GM18870 (cell line): ENCODE data around the gene SYNCRIP.
"Not testable (repeated sequence)": the region's sequence is repeated elsewhere in the genome, so short reads cannot be mapped to it uniquely, and the experiment has no call there.

ENCODE experiments used
- ATAC-seq: cut with Tn5 transposase; IDR thresholded peaks from one replicate; pipeline ENCODE4 v1.9.1; 2021; ENCODE audit warnings: moderate library complexity; ENCODE audit not compliant: unreplicated experiment

SYNCRIP gene

DNA sequence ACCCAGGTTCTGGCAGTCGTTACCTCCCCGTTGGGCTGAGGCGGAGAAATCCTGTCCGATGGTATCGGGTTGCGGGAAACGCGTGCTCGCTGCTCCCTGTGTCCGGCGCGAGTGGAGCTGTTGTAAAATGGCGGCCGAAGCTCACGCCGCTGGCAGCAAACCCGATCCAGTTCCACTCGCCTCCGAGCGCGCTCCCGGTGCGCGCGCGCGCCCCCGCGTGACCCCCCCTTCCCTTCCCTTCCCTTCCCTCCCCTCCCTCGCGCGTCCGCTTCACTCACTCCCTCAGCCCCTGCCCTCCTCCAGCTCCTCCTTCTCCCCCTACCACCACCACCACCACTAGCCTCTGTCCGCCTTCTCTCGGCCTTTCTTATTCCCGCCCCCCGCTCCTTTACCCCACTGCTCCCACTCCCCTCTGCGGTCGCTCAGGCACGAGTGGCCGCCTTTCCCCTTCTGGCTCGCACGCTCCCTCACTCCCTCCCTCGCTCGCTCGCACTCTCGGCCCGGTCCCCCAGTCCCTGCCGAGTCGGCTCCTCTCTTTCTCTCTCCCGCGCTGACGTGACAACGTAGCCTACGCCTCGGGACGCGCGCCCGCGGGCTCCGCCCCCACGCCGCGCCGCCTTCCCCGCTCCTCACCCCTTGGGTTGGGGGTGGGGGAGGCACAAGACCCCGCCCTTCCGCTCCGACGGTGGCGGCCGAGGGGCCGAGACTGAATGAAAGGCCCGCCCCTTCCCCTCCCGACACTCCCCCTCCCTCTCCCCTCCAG is at the start of gene SYNCRIP:
Gene SYNCRIP (minus strand): TSS at position 113 of the 763 bp plus-strand sequence. CDS start 1,447 bp downstream, outside the sequence.
- ATAC-seq, result peak; percentile 54

DNA sequence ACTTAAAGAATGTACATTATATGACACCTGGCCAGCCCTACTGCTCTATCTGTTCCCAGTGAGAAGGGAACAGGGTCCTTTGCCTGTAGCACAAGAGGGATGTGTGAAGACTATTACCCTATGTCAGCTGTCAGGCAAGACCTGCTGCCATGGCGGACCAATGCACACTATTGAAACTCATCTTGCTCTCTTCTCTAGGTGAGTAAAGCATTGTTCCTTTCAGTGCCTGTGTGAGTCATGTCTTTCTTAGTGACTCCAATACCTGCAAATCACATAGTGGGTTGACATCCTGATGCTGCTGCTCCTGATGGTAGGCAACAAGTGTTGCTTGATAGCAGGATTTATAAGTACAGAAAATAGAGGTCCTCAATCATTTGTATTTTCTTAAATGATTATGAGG is 48.8 kb upstream of the SYNCRIP start:
- ATAC-seq, result no peak

DNA sequence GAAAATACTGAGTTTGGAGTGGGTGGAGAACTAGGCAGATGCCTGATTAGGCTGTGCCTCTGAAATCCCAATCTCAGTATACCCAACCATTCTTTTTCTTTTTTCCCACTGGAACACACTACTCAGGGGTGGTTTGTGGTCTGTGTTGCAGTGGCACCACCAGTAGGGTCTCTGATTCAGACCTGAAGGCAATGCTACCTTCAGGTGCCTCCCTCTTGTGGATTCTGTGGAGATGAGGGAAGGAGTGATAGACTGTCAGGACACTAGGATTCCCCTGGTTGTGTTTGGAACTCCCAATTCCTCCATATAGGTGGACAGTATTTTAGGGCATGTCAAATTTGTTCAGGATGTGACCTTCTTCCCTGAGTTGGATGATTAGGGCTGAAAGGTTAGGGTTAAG is 47.4 kb upstream of the SYNCRIP start:
- no peak for ATAC-seq

DNA sequence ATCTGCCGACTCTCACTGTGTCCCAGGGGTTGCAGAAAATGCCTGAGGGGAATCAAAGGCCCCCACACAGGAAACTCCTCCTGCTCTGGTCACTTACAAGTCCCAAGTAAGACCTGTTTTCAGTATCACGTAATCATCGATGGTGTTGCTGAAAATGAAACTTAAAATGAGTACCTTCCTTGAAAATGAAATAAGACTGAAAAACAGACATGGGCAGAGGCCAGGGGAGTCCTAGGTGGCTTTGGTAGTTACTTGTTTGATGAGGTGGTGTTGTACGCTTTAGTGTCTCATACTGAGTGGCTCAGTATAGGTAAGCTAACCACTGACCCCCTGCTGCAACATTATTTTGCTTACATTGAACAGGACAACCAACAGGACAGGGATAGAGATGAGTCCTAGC is 43.0 kb upstream of the SYNCRIP start:
- ATAC-seq, result peak; percentile 97

DNA sequence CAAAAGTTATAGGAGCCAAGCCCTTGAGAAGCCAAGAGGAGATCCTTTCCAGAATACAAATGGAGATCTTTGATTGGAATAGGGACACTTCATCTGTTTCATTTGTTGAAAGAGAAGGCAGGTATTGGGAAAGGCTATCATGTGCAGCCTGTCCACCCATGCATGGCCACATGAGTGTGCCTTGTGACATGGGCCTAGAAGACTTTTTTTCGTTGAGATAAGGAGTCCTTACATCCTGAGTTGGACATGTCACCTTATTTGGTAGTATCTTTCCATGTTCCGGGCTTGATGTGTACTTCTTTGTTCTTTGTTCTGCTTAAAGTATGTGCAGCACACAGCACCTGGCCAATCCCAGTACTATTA is 42.1 kb upstream of the SYNCRIP start:
- no peak for ATAC-seq

DNA sequence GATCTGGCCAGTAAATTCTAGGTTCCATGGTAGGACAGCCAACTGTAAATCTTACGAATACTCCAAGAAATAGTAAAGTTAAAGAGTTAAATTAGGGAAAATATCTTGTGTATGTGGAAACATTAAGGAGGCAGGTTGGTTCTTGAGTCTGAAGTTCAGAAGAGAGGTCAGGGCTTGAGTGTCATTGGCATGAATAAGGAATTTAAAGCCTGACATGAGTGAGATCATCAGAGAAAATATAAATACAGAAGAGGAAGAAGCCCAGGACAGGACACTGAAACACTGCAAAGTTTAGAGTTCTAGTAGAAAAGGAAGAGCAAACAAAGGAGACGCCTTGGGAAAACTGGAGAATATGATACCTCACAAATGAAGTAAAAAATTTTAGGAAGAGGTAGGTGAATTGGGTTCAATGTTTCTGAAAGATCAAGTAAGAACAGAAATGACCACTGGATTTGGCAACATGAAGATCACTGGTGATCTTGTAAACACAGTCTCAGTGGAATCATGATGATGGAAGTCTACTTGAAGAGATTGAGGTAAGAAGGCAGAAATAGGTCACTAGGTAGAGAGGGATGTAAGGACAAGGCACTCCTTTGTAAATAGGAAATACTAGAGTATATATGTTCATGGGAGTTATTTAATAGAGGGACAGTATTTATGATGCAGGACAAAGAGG is 41.6 kb upstream of the SYNCRIP start:
- ATAC-seq, result no peak

DNA sequence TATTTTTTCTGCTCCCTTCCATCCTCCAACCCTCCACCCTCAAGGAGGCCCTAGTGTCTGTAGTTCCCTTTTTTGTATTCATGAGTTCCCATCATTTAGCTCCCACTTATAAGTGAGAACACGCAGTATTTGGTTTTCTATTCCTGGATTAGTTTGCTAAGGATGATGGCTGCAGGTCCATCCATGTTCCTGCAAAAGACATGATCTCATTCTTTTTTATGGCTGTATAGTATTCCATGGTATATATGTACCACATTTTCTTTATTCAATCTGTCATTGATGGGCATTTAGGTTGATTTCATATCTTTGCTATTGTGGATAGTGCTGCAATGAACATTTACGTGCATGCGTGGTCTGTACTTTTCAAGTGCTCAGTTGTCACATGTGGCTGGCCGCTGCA is 39.2 kb upstream of the SYNCRIP start:
- ATAC-seq, result not testable (repeated sequence)

DNA sequence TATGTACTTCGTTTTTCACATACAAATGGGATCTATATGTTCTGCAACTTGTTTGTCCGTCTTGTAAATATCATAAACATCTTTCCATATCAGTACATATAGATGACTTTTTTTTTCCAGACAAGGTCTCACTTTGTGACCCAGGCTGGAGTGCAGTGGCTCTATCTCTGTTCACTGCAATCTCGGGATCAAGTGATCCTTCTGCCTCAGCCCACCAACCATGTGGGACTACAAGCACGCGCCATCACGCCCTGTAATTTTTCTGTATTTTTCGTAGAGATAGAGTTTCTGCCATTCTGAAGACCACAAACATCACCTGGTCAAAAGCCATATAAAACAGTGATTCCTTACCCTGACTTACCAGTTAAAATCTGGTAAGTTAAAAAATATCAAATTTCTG is 37.7 kb upstream of the SYNCRIP start:
- no peak for ATAC-seq

DNA sequence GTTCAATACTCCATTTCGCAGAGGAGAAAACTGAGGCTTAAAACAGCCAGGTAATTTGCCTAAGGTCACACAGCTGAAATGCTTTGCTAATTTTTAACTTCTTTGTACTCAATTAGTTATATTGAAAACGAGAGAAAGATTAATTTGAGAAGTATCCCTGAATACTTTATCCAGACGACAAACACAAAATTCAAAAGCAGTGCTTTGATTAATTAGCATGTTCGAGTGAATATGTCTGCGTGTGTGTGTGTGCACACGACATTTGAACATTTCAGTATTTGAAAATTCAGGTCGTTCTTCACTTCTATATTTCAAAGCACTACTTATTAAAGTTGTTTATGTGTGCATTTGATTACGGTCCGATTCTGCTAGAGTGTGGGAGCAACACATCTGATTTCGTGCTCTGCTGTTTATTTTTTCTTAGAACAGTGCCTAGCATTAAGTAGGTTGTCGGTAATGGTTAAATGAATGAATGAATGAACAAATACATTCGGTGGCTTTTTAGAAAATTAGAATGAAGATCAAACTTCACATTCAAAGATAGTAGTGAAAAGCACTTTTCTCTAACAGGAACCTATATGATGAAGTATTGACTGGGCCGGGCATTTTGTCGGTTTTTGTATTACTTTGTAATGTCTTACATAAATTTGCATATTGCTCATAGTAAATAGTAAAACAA is 36.9 kb upstream of the SYNCRIP start:
- no peak for ATAC-seq

DNA sequence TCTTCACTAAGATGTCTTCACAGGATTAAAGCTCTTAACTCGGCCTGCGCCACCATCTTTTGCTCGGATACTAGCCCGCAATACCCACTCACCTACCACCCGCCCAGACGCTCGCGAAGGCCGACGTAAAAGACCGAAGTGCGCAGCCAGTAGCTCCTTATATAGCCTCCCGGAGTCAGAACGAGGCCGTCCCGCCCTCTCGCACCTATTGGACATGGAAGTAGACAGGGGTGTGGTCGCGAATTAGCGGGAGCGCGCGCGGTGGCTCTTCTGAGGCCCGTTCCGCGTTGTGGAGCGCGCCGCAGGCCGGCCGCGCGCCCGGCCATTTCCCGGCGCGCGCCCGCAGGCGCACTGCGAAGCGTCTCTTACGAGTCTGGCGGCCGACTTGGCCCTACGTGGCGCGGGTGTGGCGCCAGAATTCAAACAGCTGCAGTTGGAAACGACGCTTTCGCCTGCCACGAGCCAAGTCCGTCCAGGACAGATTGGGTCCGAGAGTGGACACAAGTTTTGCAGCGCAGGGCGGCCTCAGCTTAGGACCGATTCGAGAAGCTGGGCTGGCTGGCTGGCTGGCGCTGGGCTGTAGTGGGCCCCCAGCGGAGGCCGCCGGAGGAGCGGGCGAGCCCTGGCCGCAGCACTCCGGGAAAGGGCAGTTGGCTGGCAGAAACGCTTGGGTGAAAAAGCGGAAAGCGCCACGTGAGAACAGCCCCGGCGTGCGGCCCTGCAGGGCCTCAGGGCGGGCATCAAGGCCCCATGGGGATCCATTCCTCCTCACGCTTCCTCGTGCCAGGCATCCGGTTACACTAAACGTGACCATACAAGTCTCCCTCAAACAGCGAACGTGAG is 36.1 kb upstream of the SYNCRIP start:
- ATAC-seq, result peak; percentile 82

DNA sequence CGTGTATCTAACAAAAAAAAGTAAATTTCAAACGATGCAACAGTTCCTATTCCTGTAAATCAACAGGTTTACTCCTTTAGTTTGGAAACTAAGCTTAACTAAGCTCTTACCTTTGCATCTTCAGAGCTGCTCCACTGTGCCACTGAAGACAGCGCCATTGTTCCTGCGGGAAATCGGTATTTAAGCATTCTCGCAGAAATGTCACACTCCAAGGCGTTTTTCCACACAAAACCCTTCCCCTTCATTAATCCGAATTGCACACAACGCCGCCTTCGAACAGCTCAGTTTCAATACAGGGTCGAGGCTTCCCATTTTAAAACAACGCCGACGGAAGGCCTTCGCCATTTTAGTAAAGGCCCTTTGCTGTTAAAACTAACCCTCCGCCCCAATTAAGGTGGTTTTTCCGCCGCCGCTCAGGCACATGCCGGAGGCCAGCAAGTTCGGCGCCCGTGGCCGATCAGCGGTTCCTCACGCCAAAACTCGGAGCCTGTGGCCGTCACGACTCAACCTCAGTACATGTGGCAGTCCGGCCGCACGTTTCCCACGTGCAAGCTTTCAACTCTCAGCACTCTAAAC is 35.4 kb upstream of the SYNCRIP start:
- no peak for ATAC-seq

DNA sequence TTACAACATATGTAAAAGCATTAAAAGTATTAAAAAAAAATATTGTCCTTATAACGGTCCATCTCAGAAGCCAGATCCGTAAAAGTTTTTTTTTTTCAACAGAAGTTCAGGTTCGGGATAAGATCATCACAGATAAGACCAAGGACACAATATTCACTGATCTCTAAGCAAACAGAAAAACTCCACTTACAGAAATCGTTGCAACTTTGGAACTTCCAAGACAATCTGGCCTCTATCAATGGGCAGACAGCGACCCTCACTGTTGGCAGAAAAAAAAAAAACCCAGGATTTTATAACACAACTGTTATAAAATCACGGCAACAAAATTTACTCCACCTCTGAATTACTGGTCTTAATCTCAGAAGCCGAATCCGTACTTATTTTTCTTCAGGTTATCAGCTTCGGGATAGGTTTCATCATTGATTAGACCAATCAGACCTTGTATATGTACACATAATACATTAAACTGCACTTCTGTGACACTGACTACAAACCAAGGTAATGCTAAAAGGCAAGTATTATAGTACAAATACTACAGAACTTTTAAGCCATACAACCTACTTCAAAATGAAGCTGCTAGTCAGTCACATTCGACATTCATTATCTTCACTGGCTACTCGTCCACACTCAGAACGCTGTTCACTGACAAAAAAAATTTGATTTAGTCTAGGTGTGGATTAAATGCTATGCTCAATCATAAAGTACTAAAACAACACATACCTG is 34.7 kb upstream of the SYNCRIP start:
- no peak for ATAC-seq

DNA sequence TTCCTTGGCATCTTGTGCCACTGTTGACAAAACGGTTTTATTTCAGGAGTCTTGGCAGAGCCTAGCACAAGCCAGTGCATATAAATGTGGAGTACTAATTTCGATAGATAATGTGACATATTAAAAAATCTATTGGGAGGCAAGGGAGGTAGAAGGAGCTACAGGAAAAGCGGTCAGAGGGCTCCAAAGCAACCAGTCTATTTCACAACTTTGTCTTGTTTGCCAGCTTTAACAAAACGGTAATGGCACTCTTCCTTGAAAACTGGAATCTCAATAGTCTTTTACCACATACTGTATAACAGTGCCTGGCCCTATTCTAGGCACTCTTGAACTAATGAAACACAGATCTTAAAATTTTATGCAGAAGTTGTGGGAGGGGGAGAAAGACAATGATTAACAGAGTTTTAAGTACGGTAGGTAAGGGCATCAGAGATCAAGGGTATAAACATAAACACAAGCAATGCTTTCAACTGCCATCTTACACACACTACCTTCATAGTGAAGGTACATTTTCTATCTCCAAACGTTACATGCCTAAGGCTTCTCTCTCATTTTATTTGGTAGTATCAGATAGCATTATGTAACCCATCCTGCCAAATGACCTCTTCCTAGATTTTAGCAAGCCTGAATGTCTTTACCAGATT is 33.5 kb upstream of the SYNCRIP start:
- ATAC-seq, result no peak

DNA sequence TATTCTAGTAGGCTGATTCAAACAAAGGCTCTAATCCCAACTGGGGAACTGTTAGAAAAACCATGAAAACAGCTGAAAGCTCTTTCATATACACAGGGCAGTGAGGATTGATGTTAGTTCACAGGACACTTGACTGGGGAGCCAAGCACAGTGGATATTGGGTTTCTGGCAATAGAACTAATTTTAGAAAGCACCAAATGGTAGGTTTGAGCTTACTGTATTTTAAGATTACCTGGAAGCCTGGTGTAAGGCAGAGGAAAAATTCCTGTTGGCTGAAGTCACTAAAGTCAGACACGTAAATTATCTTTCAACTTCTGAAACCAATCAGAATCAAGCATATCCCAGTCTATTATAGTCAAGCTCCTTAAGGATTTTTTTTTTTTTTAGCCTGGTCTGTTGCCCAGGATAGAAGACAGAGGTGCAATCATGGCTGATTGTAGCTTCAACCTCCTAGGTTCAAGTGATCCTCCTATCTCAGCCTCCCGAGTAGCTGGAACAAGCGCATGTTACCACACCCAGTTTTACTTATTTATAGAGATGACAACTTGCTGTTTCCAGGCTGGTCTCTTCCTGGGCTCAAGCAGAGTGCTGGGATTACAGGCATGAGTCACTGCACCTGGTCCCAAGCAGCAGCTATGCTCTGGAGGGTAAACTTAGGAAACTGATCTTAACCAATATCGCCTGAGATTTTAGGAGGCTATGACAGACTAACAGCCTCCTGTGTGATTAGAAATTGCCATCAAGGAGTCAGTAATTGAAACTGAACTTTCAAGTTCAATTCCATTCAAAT is 32.5 kb upstream of the SYNCRIP start:
- no peak for ATAC-seq

DNA sequence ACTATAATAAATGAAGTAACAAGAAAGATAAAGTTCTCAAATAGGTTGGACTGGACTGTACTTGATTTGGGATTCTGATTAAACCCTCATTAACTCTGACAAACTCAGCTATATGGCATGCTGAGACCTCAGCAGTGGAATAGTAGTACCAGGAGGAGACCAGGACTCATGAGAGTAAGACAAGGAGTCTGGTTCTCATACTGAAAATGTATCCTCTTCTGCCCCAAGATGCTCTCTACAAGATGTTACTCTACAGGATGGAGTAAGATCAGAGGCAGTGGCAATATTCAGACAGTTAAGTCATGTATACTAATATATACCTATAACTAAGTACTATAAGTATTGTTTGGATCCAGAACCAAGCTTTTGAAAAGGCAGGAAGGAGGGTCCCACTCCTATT is 31.9 kb upstream of the SYNCRIP start:
- ATAC-seq, result no peak

DNA sequence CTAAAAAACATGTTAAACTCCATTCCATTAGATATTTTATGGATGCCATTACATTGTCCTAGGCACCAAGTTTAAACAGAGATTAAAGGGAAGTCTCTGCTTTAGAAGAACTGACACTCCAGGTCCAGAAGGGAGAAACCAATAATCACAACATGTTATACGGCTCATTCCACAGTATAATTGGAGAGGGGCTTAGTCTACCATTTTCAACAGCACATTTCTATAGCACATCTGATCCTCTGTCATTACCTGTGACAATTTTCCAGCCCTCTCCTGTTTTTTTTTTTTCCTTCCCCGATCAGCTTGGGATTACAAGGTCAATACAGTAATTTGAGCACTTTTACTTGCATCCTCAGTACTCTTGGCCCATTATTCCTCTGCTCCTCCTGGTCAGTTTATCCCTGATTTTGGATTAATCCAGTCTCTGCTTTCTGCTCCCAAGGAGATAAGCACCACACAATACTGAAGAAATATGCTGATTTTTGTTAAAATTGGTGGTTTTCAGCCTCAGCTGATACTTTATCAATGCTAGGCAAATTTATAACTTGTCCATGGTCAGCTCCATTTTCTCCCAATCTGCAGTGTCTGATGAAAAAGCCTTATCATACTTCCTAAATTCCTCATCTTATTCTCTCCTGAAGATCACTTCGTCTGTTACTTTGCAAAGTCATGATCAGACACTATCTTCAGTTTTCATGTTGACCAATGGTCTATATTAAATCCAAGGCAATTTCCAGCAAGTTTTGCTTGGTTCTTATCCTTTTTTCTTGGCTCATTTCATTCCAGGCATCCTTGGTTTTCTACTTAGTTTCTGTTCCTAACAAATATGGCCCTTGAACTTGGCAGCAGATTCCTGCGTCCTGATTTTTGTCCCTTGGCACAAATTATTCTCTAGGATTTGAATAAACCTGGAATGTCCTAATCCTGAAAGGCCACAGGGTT is 30.8 kb upstream of the SYNCRIP start:
- no peak for ATAC-seq

DNA sequence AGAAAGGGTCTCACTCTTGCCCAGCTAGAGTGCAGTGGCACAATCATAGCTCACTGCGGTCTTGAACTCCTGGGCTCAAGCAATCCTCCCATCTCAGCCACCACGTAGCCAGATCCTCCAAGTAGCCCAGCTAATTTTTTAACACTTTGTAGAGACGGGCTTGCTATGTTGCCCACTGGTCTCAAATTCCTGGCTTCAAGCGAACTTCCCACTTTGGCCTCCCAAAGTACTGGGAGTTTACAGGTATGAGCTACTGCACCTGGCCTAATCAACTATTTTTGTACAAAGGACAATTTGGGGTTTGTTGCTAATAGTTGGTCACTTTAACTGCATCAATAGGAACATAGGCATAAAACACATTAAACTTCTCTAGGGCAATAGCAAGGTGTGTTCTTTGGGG is 29.9 kb upstream of the SYNCRIP start:
- no peak for ATAC-seq

DNA sequence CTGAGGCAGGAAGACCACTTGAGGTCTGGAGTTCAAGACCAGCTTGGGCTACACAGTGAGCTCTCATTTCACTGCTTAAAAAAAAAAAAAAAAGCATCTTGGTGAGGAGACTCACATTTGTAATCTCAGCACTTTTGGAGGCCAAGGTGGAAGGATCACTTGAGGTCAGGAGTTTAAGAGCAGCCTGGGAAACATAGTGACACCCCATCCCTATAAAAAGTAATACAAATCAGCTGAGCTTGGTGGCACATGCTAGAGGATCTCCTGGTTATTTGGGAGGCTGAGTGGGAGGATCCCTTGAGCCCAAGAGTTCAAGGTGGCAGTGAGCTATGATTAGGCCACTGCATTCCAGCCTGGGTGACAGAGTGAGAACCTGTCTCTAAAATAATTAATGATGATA is 29.4 kb upstream of the SYNCRIP start:
- no peak for ATAC-seq
